ENCODE measurements around the gene BRSK1.

DNA sequence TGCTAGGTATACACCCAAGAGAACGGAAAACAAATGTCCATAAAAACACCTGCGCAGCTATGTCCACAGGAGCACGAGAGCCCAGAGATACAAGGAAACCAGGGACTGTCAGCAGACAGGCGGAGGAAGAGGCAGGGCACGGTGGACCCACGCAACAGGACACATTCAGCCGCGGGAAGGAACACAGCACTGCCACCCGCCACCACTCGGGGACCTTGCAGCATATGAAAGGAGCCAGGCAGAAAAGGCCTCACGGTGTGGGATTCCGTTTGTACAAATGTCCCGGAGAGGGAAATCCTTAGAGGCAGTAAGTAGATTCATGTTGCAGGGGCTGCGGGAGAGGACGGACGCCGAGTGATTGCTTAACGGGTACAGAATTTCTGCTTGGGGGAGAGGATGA, 11.7 kb upstream of the BRSK1 start:
- TF ChIP-seq, protein P1, sequence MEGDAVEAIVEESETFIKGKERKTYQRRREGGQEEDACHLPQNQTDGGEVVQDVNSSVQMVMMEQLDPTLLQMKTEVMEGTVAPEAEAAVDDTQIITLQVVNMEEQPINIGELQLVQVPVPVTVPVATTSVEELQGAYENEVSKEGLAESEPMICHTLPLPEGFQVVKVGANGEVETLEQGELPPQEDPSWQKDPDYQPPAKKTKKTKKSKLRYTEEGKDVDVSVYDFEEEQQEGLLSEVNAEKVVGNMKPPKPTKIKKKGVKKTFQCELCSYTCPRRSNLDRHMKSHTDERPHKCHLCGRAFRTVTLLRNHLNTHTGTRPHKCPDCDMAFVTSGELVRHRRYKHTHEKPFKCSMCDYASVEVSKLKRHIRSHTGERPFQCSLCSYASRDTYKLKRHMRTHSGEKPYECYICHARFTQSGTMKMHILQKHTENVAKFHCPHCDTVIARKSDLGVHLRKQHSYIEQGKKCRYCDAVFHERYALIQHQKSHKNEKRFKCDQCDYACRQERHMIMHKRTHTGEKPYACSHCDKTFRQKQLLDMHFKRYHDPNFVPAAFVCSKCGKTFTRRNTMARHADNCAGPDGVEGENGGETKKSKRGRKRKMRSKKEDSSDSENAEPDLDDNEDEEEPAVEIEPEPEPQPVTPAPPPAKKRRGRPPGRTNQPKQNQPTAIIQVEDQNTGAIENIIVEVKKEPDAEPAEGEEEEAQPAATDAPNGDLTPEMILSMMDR (IDR thresholded peaks at IDR 0.05) = no peak
- TF ChIP-seq ZFX (IDR thresholded peaks at IDR 0.05; ENCODE audit: borderline replicate concordance) = no peak

Measured in 22Rv1 (cell line).